ENCODE data around the gene KREMEN2. TPM values are rescaled to one million over a fixed set of nuclear protein-coding genes. Genes with fewer than 3 reads are reported as not detected.

Gene KREMEN2
- total and polyA plus RNA-seq, 2 donors (not counting 3 experiments of a cell fraction or from before 2014, with no cell fraction given) = not detected

DNA sequence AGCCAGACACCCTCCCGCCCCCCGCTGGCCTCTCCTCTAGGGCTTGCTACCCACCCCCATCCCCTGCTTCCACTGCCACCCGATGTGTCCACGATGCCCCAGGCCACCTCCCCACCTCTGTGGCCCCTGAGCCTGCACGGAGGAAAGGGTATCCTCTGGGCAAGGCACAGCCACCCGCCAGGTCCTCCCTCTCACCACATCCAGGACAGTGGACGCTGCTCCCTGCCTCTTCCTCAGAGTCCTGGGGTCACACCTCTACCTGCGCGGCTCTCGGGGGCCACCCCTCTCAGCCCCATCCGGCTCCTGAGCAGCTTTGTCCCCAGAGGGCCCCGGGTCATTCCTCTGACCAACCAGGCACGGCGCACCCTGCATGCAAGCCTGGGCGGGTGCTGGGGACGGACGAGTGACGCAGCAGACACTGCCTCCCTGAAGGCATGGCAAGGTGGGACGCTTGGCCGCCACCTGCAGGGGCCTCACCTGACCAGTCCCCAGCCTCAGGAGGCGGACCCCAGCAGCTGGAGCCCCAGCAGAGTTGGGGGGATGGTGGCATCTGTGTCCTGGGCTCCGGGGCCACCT lies 27.6 kb upstream of the KREMEN2 start:
- Histone ChIP-seq H3K9me1 (replicated peaks; ENCODE audit: control insufficient read depth, extremely low read depth, insufficient read depth, low read length) (no peaks in the 10 kb centered on the region), H3K4me3 (replicated peaks in 1 of 3; ENCODE audit: insufficient read depth in 1 of 3, low read depth in 1 of 3, low read length in 3 of 3) (no peak overlapping the region), H3K27ac (ENCODE audit: insufficient read depth, low read depth, low read length) (no peak overlapping the region), H2AFZ (ENCODE audit: low read depth, low read length) (no peak overlapping the region), H3K36me3 (ENCODE audit: control insufficient read depth in 2 of 2, extremely low read depth in 1 of 2, insufficient read depth in 2 of 2, low read length in 2 of 2) (peaks cover 10 to 40% of the 10 kb centered on the region in 2 experiments), H3K4me2 (ENCODE audit: insufficient read depth, low read length) (no peak overlapping the region), H3K9ac (replicated peaks; ENCODE audit: extremely low read depth, insufficient read depth, low read length) (no peak overlapping the region), H3K79me2 (ENCODE audit: control insufficient read depth, insufficient read depth, low read length) (no peaks in the 10 kb centered on the region), H3K9me3 (replicated peaks; ENCODE audit: control insufficient read depth, insufficient read depth, low read length) (no peaks in the 10 kb centered on the region), H3K27me3 (ENCODE audit: control insufficient read depth in 2 of 2, insufficient read depth in 2 of 2, low read length in 2 of 2) (no peaks in the 10 kb centered on the region), H3K4me1 (ENCODE audit: control insufficient read depth, extremely low read depth, insufficient read depth, low read length) (no peaks in the 10 kb centered on the region), H4K20me1 (replicated peaks; ENCODE audit: control insufficient read depth, extremely low read depth, insufficient read depth, low read length) (no peaks in the 10 kb centered on the region)
- BruUV-seq (replicated peaks) = no TSS peak
- ChIA-PET CTCF (interaction anchor here (1.6 kb wide), 1 partner anchor 10 kb away, joined by 6 read pairs; no protein-coding TSS in a partner anchor), POLR2A (no interaction called here)
- DNase-seq (ENCODE audit: low read depth, low spot score) (no peak), FAIRE-seq (no peak)
- TF ChIP-seq POLR2AphosphoS5 (IDR thresholded peaks at IDR 0.05; ENCODE audit: insufficient read depth, low read depth, low read length) (no peak), GATA2 (IDR thresholded peaks at IDR 0.05; ENCODE audit: insufficient read depth, insufficient read length, low read depth, low read length) (no peak), MYC (IDR thresholded peaks at IDR 0.05; ENCODE audit: low read depth, low read length) (no peak), FOS (IDR thresholded peaks at IDR 0.05; ENCODE audit: borderline replicate concordance, insufficient read depth, low read length) (no peak), EZH2 (IDR thresholded peaks at IDR 0.05; ENCODE audit: borderline replicate concordance, low read depth, low read length, severe bottlenecking) (no peak), POLR2A (IDR thresholded peaks at IDR 0.05; ENCODE audit: low read depth, low read length) (no peak), JUN (IDR thresholded peaks at IDR 0.05; ENCODE audit: borderline replicate concordance, insufficient read depth, insufficient read length, low read depth) (no peak)
- TF ChIP-seq, protein P1, sequence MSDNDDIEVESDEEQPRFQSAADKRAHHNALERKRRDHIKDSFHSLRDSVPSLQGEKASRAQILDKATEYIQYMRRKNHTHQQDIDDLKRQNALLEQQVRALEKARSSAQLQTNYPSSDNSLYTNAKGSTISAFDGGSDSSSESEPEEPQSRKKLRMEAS (IDR thresholded peaks at IDR 0.05; ENCODE audit: insufficient read depth, insufficient read length) = no peak
- TF ChIP-seq, protein P2, sequence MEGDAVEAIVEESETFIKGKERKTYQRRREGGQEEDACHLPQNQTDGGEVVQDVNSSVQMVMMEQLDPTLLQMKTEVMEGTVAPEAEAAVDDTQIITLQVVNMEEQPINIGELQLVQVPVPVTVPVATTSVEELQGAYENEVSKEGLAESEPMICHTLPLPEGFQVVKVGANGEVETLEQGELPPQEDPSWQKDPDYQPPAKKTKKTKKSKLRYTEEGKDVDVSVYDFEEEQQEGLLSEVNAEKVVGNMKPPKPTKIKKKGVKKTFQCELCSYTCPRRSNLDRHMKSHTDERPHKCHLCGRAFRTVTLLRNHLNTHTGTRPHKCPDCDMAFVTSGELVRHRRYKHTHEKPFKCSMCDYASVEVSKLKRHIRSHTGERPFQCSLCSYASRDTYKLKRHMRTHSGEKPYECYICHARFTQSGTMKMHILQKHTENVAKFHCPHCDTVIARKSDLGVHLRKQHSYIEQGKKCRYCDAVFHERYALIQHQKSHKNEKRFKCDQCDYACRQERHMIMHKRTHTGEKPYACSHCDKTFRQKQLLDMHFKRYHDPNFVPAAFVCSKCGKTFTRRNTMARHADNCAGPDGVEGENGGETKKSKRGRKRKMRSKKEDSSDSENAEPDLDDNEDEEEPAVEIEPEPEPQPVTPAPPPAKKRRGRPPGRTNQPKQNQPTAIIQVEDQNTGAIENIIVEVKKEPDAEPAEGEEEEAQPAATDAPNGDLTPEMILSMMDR (IDR thresholded peaks at IDR 0.05; ENCODE audit: extremely low read depth in 1 of 2, insufficient read depth in 1 of 2, low read depth in 1 of 2, low read length in 2 of 2) = no peak
- dilution Hi-C loops (cut with MboI; ENCODE audit: extremely low pct_ligation_motif_present, low sequenced_read_pairs) (no loop called here), intact Hi-C loops (cut with micrococcal nuclease) (no loop called here)

All from endothelial cell of umbilical vein (primary cell).